OCI-LY3 (cell line): ENCODE results near the gene NYAP1.

Experiments
- CTCF ChIP-seq: fragments of 200-600, 300-600 bp; sonication (generic); IDR thresholded peaks from 2 replicates; pipeline ENCODE4 v1.5.1; 2014; ENCODE audit warnings: antibody characterized with exemption, low read length, low read depth
- EZH2phosphoT487 ChIP-seq: fragments of 200-600 bp; shearing (Covaris generic); IDR thresholded peaks from 2 replicates; pipeline ENCODE4 v1.6.1; 2018; ENCODE audit warnings: antibody characterized with exemption, mixed run types, low read depth

- TF ChIP-seq CTCF, result no peak
- no peak for TF ChIP-seq EZH2phosphoT487
Observed at GRCh38 chr7:100538654-100539435, 55.1 kb downstream of the NYAP1 start, which contains the start of gene AGFG2.
